HG02642 (cell line): ENCODE data around the gene SERTAD2.

Experiments used
- ATAC-seq: cut with Tn5 transposase; IDR thresholded peaks from one replicate; pipeline ENCODE4 v1.9.1; 2021; ENCODE audit warnings: mild to moderate bottlenecking; ENCODE audit not compliant: unreplicated experiment, poor library complexity

Gene SERTAD2

GRCh38 chr2:64632835-64633819 is 20.6 kb downstream of the SERTAD2 start:
- ATAC-seq, result no peak

- no peak for ATAC-seq
These were observed 21.9 kb downstream of the SERTAD2 start for GRCh38 chr2:64631771-64632170.

- ATAC-seq, result no peak
These were observed 23.0 kb downstream of the SERTAD2 start for GRCh38 chr2:64630752-64631151.

- ATAC-seq, result no peak
These were observed 23.8 kb downstream of the SERTAD2 start for GRCh38 chr2:64629875-64630274.

- no peak for ATAC-seq
These were observed 24.4 kb downstream of the SERTAD2 start for GRCh38 chr2:64629329-64629781.

- ATAC-seq, result no peak
These were observed 25.6 kb downstream of the SERTAD2 start for GRCh38 chr2:64627860-64628841.

GRCh38 chr2:64626963-64627760 is 26.6 kb downstream of the SERTAD2 start:
- no peak for ATAC-seq

GRCh38 chr2:64626146-64626809 is 27.4 kb downstream of the SERTAD2 start:
- ATAC-seq, result no peak

- ATAC-seq, result no peak
These were observed 28.2 kb downstream of the SERTAD2 start for GRCh38 chr2:64625299-64626145.

- no peak for ATAC-seq
These were observed 28.9 kb downstream of the SERTAD2 start for GRCh38 chr2:64624862-64625261.

GRCh38 chr2:64624108-64624610 is 29.6 kb downstream of the SERTAD2 start:
- no peak for ATAC-seq

GRCh38 chr2:64623242-64623850 is 30.4 kb downstream of the SERTAD2 start:
- ATAC-seq, result no peak

- ATAC-seq, result no peak
These were observed 31.1 kb downstream of the SERTAD2 start for GRCh38 chr2:64622443-64623241.

GRCh38 chr2:64620661-64621060 is 33.1 kb downstream of the SERTAD2 start:
- ATAC-seq, result no peak

- no peak for ATAC-seq
These were observed 36.0 kb downstream of the SERTAD2 start for GRCh38 chr2:64617631-64618151.

GRCh38 chr2:64615844-64616536 is 37.7 kb downstream of the SERTAD2 start:
- no peak for ATAC-seq
